ENCODE data around the gene SIGLEC14.
A peak's percentile ranks its signal among the peaks of the same experiment; 100 is the strongest.

Gene SIGLEC14

GRCh38 chr19:51607077-51607476, 39.5 kb downstream of the SIGLEC14 start:
- Histone ChIP-seq H3K9me3 (ENCODE audit: low read length) (no peaks in the 10 kb centered on the region), H2AFZ (ENCODE audit: low read length) (no peak overlapping the region), H3K9me2 (ENCODE audit: low read depth, low read length) (no peaks in the 10 kb centered on the region), H3K4me3 (ENCODE audit: low read depth, low read length, poor library complexity, severe bottlenecking) (no peak overlapping the region), H3K27ac (ENCODE audit: low read depth, low read length, poor library complexity, severe bottlenecking) (peak overlapping the region; percentile 84), H3K4me1 (ENCODE audit: insufficient read depth, low read length, severe bottlenecking) (peaks cover 27% of the 10 kb centered on the region), H4K20me1 (ENCODE audit: insufficient read depth, low read length) (no peaks in the 10 kb centered on the region), H3F3A (ENCODE audit: insufficient read depth, low read length) (peaks cover 5% of the 10 kb centered on the region), H3K9ac (ENCODE audit: low read length) (no peak overlapping the region; the same call in 1 of the 2 replicates), H3K79me2 (ENCODE audit: insufficient read depth, low read length) (no peaks in the 10 kb centered on the region), H3K36me3 (ENCODE audit: insufficient read depth, low read length) (no peaks in the 10 kb centered on the region; the same call in 1 of the 2 replicates), H3K27me3 (ENCODE audit: insufficient read depth, low read length) (no peaks in the 10 kb centered on the region), H3K4me2 (ENCODE audit: low read length) (peak overlapping the region; percentile 45)
- TF ChIP-seq EZH2 (IDR thresholded peaks at IDR 0.05; ENCODE audit: borderline replicate concordance, low read length): no peak
- TF ChIP-seq, protein P1, sequence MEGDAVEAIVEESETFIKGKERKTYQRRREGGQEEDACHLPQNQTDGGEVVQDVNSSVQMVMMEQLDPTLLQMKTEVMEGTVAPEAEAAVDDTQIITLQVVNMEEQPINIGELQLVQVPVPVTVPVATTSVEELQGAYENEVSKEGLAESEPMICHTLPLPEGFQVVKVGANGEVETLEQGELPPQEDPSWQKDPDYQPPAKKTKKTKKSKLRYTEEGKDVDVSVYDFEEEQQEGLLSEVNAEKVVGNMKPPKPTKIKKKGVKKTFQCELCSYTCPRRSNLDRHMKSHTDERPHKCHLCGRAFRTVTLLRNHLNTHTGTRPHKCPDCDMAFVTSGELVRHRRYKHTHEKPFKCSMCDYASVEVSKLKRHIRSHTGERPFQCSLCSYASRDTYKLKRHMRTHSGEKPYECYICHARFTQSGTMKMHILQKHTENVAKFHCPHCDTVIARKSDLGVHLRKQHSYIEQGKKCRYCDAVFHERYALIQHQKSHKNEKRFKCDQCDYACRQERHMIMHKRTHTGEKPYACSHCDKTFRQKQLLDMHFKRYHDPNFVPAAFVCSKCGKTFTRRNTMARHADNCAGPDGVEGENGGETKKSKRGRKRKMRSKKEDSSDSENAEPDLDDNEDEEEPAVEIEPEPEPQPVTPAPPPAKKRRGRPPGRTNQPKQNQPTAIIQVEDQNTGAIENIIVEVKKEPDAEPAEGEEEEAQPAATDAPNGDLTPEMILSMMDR (IDR thresholded peaks at IDR 0.05; ENCODE audit: low read length): no peak

DNA sequence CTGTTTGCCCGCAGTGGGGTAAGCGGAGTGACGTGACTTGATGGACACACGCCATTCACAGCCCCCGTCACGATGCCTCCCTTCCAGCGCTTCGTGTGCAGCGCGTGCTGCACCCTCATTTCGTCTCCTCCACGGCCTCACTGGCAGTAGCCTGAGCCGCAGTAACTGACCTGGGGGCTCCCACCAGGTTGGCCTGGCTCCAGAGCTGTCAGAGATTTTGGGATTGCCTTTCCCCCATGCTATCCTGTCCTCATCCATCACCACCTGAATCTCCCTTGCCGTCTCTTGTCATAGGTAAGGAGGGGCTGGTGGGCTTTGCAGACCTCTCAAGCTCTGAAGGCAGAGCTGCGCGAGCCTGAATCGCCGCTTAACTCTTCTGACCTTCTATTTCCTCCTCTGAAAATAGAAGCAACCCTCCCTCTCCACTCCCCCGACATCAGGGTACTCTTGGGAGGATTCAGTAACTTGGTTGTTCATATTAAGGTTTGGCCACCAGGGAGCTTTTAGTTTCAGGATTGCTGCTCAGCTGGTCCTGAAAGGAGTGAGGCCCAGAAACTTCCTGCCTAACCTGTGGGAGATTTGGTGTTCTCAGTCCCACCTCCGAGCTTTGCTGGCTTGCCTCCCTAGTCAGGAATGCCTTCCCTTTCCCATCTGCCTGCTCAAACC, 44.3 kb downstream of the SIGLEC14 start:
- H2AFZ ChIP-seq (ENCODE audit: low read length): no peak overlapping the region
- H3K36me3 ChIP-seq (ENCODE audit: insufficient read depth, low read length): no peaks in the 10 kb centered on the region; the same call in 1 of the 2 replicates
- peaks cover 3% of the 10 kb centered on the region; the same call in 1 of the 2 replicates for H3K27me3 ChIP-seq (ENCODE audit: insufficient read depth, low read length)
- H3F3A ChIP-seq (ENCODE audit: insufficient read depth, low read length): peaks cover under 1% of the 10 kb centered on the region; the same call in 1 of the 2 replicates
- H4K20me1 ChIP-seq (ENCODE audit: insufficient read depth, low read length): no peaks in the 10 kb centered on the region
- TF ChIP-seq EZH2 (IDR thresholded peaks at IDR 0.05; ENCODE audit: borderline replicate concordance, low read length): no peak
- no peaks in the 10 kb centered on the region for H3K9me3 ChIP-seq (ENCODE audit: low read length)
- no peak overlapping the region for H3K4me2 ChIP-seq (ENCODE audit: low read length)
- H3K9me2 ChIP-seq (ENCODE audit: low read depth, low read length): no peaks in the 10 kb centered on the region
- H3K4me3 ChIP-seq (ENCODE audit: low read depth, low read length, poor library complexity, severe bottlenecking): no peak overlapping the region
- no peaks in the 10 kb centered on the region for H3K79me2 ChIP-seq (ENCODE audit: insufficient read depth, low read length)
- H3K27ac ChIP-seq (ENCODE audit: low read depth, low read length, poor library complexity, severe bottlenecking): no peak overlapping the region
- H3K9ac ChIP-seq (ENCODE audit: low read length): no peak overlapping the region
- peaks cover 21% of the 10 kb centered on the region for H3K4me1 ChIP-seq (ENCODE audit: insufficient read depth, low read length, severe bottlenecking)

DNA sequence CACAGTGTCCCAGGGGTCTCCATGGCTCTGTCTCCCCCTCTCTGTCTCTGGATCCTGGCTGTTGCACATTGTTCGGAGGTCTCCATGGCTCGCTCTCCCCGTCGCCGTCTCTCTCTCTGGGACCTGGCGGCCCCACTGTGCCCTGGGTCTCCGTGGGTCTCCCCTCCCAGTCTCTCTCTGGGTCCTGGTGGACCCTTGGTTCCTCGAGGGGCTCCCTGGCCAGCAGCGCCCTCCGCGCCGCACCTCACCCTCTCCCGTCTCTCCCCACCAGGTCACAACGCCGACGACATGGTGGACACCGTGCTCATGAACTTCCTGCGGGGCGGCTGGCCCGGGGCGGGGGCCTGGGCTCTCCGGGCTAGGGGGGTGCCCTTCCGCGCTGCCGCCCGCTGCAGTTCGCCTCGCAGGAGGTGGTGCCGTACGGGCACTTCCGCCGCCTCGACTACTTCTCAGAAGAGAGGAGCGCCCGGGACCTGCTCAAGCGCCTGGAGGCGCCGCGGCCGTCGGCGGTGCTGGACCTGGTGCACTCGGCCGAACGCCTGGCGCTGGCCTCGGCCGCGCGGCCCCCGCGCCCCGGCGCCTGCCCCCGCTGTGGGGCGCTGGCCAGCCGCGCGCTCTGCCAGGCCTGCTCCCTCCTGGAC, 45.6 kb downstream of the SIGLEC14 start:
- Histone ChIP-seq H4K20me1 (ENCODE audit: insufficient read depth, low read length) (no peaks in the 10 kb centered on the region), H3K79me2 (ENCODE audit: insufficient read depth, low read length) (no peaks in the 10 kb centered on the region), H3K27ac (ENCODE audit: low read depth, low read length, poor library complexity, severe bottlenecking) (no peak overlapping the region), H3K4me3 (ENCODE audit: low read depth, low read length, poor library complexity, severe bottlenecking) (peak overlapping the region; percentile 7), H3K4me2 (ENCODE audit: low read length) (peak overlapping the region; percentile 23; the same call in 1 of the 2 replicates), H3K36me3 (ENCODE audit: insufficient read depth, low read length) (no peaks in the 10 kb centered on the region; the same call in 1 of the 2 replicates), H2AFZ (ENCODE audit: low read length) (no peak overlapping the region), H3K9me2 (ENCODE audit: low read depth, low read length) (no peaks in the 10 kb centered on the region), H3K27me3 (ENCODE audit: insufficient read depth, low read length) (peaks cover 3% of the 10 kb centered on the region; the same call in 1 of the 2 replicates), H3K4me1 (ENCODE audit: insufficient read depth, low read length, severe bottlenecking) (peaks cover 8% of the 10 kb centered on the region), H3K9me3 (ENCODE audit: low read length) (no peaks in the 10 kb centered on the region), H3K9ac (ENCODE audit: low read length) (no peak overlapping the region), H3F3A (ENCODE audit: insufficient read depth, low read length) (no peaks in the 10 kb centered on the region)
- no peak for TF ChIP-seq EZH2 (IDR thresholded peaks at IDR 0.05; ENCODE audit: borderline replicate concordance, low read length)
- TF ChIP-seq, protein P1 (IDR thresholded peaks at IDR 0.05; ENCODE audit: low read length): no peak
